H9 (cell line): ENCODE data around the gene WDR77. TPM values are rescaled to one million over a fixed set of nuclear protein-coding genes. Genes with fewer than 3 reads are reported as not detected.

ENCODE experiments used
- DNase-seq: peaks from one replicate; pipeline ENCODE4 v3.0.0-alpha.2; 2017
- H2AFZ ChIP-seq: one replicate; pipeline ENCODE4 v1.6.1; 2013; ENCODE audit warnings: mild to moderate bottlenecking, low read length, control low read depth, moderate library complexity
- H2AK5ac ChIP-seq: 2 replicates; pipeline ENCODE4 v1.6.1; 2013; ENCODE audit warnings: low read length, control low read depth, mixed read lengths; ENCODE audit not compliant: insufficient read length
- H2BK120ac ChIP-seq: one replicate; pipeline ENCODE4 v1.6.1; 2013; ENCODE audit warnings: low read depth, mild to moderate bottlenecking, low read length, control low read depth, inconsistent platforms; ENCODE audit not compliant: poor library complexity, severe bottlenecking
- H2BK12ac ChIP-seq: 2 replicates; pipeline ENCODE4 v1.6.1; 2013; ENCODE audit warnings: low read length, control low read depth, mixed read lengths, low read depth; ENCODE audit not compliant: insufficient read length
- H2BK15ac ChIP-seq: 2 replicates; pipeline ENCODE4 v1.6.1; 2013; ENCODE audit warnings: low read depth, low read length, control low read depth
- H2BK20ac ChIP-seq: one replicate; pipeline ENCODE4 v1.6.1; 2013; ENCODE audit warnings: low read depth, mild to moderate bottlenecking, low read length, control low read depth, inconsistent platforms; ENCODE audit not compliant: poor library complexity, severe bottlenecking
- H2BK5ac ChIP-seq: 2 replicates; pipeline ENCODE4 v1.6.1; 2013; ENCODE audit warnings: low read length, control low read depth, mixed read lengths; ENCODE audit not compliant: insufficient read length
- H3K14ac ChIP-seq: 2 replicates; pipeline ENCODE4 v1.6.1; 2013; ENCODE audit warnings: low read length, control low read depth; ENCODE audit not compliant: insufficient read depth
- H3K18ac ChIP-seq: 2 replicates; pipeline ENCODE4 v1.6.1; 2013; ENCODE audit warnings: low read depth, mild to moderate bottlenecking, mixed read lengths, low read length, control low read depth; ENCODE audit not compliant: insufficient read length
- H3K23ac ChIP-seq: 2 replicates; pipeline ENCODE4 v1.6.1; 2013; ENCODE audit warnings: low read length, control low read depth, mixed read lengths, low read depth; ENCODE audit not compliant: insufficient read length
- H3K23me2 ChIP-seq: 2 replicates; pipeline ENCODE4 v1.6.1; 2013; ENCODE audit warnings: low read depth, mild to moderate bottlenecking, mixed read lengths, low read length, control low read depth; ENCODE audit not compliant: insufficient read length, poor library complexity, severe bottlenecking
- H3K27ac ChIP-seq: 2 replicates; pipeline ENCODE4 v1.5.1; 2013; ENCODE audit warnings: low read length, control low read depth, mixed read lengths, low read depth; ENCODE audit not compliant: insufficient read length
- H3K27me3 ChIP-seq: 2 replicates; pipeline ENCODE4 v1.6.1; 2013; ENCODE audit warnings: low read length, control low read depth, inconsistent platforms; ENCODE audit not compliant: insufficient read depth
- H3K4ac ChIP-seq: 2 replicates; pipeline ENCODE4 v1.6.1; 2013; ENCODE audit warnings: low read depth, mild to moderate bottlenecking, control low read depth, inconsistent platforms, low read length, moderate library complexity
- H3K4me1 ChIP-seq: 2 replicates; pipeline ENCODE4 v1.6.1; 2013; ENCODE audit warnings: low read length, control low read depth, inconsistent platforms; ENCODE audit not compliant: insufficient read depth
- H3K4me2 ChIP-seq: 2 replicates; pipeline ENCODE4 v1.6.1; 2013; ENCODE audit warnings: low read length, control low read depth, mixed read lengths; ENCODE audit not compliant: insufficient read length, insufficient read depth
- H3K56ac ChIP-seq: 2 replicates; pipeline ENCODE4 v1.6.1; 2013; ENCODE audit warnings: low read depth, mild to moderate bottlenecking, mixed read lengths, low read length, control low read depth; ENCODE audit not compliant: insufficient read length
- H3K79me1 ChIP-seq: 2 replicates; pipeline ENCODE4 v1.6.1; 2013; ENCODE audit warnings: low read depth, mild to moderate bottlenecking, moderate library complexity, low read length, control low read depth, inconsistent platforms; ENCODE audit not compliant: insufficient read depth, poor library complexity, severe bottlenecking
- H3K79me2 ChIP-seq: 2 replicates; pipeline ENCODE4 v1.6.1; 2013; ENCODE audit warnings: low read length, control low read depth, inconsistent platforms; ENCODE audit not compliant: insufficient read depth
- H3K9ac ChIP-seq: 2 replicates; pipeline ENCODE4 v1.6.1; 2013; ENCODE audit warnings: low read length, control low read depth, mixed read lengths; ENCODE audit not compliant: insufficient read length; ENCODE audit errors: extremely low read depth
- H3K9me3 ChIP-seq: one replicate; pipeline ENCODE4 v1.6.1; 2013; ENCODE audit warnings: low read depth, low read length, inconsistent platforms; ENCODE audit not compliant: control insufficient read depth
- H3T11ph ChIP-seq: one replicate; pipeline ENCODE4 v1.6.1; 2013; ENCODE audit warnings: mild to moderate bottlenecking, low read length, control low read depth, inconsistent platforms
- H4K20me1 ChIP-seq: one replicate; pipeline ENCODE4 v1.6.1; 2013; ENCODE audit not compliant: control insufficient read depth, insufficient read length, insufficient read depth
- H4K5ac ChIP-seq: 2 replicates; pipeline ENCODE4 v1.6.1; 2013; ENCODE audit warnings: low read depth, mild to moderate bottlenecking, mixed read lengths, low read length, control low read depth; ENCODE audit not compliant: insufficient read length
- H4K8ac ChIP-seq: replicated peaks from 2 replicates; pipeline ENCODE4 v1.6.1; 2013; ENCODE audit warnings: low read length, control low read depth, mixed read lengths, low read depth; ENCODE audit not compliant: insufficient read length
- H4K91ac ChIP-seq: 2 replicates; pipeline ENCODE4 v1.6.1; 2013; ENCODE audit warnings: low read depth, mild to moderate bottlenecking, moderate library complexity, mixed read lengths, low read length, control low read depth; ENCODE audit not compliant: insufficient read length
- H3K27ac Mint-ChIP-seq, 3 experiments: 2 replicates in 2 of 3; 3 replicates in 1 of 3; pipeline ENCODE4 v1.8.0; 2020 to 2021; ENCODE audit warnings: mixed read lengths in 3 of 3, mild to moderate bottlenecking in 1 of 3, moderate library complexity in 1 of 3
- H3K27me3 Mint-ChIP-seq: 2 replicates; pipeline ENCODE4 v1.8.0; 2021; ENCODE audit warnings: low read depth, mild to moderate bottlenecking, moderate library complexity, mixed read lengths
- H3K36me3 Mint-ChIP-seq, 3 experiments: 2 replicates in 2 of 3; 3 replicates in 1 of 3; pipeline ENCODE4 v1.8.0; 2020 to 2021; ENCODE audit warnings: low read depth in 3 of 3, mixed read lengths in 3 of 3; ENCODE audit not compliant: insufficient read depth in 1 of 3
- H3K4me1 Mint-ChIP-seq, 2 experiments: 2 replicates each; pipeline ENCODE4 v1.8.0; 2020; ENCODE audit warnings: mixed read lengths in 2 of 2
- H3K4me3 Mint-ChIP-seq, 2 experiments: 2 replicates in 1 of 2; 3 replicates in 1 of 2; pipeline ENCODE4 v1.8.0; 2020 to 2021; ENCODE audit warnings: mild to moderate bottlenecking in 2 of 2, mixed read lengths in 2 of 2, moderate library complexity in 1 of 2
- H3K9me3 Mint-ChIP-seq, 2 experiments: 2 replicates in 1 of 2; 3 replicates in 1 of 2; pipeline ENCODE4 v1.8.0; 2020; ENCODE audit warnings: mild to moderate bottlenecking in 2 of 2, mixed read lengths in 2 of 2, moderate library complexity in 1 of 2
- CTCF ChIP-seq: fragments of 200-600 bp; sonication (generic); conservative IDR thresholded peaks from 3 replicates; pipeline ENCODE4 v1.8.0; 2021; ENCODE audit warnings: antibody characterized with exemption, mild to moderate bottlenecking
- WGBS: extraction: QIAGEN DNeasy Blood & Tissue Kit; methylation state at CpG from one replicate; pipeline ENCODE4 v1.1.7; 2013; ENCODE audit warnings: missing lambda C conversion rate, low lambda C conversion rate, mixed read lengths; ENCODE audit not compliant: insufficient read length; ENCODE audit errors: extremely low coverage; 5-methylcytosine and 5-hydroxymethylcytosine counted together
- total RNA-seq: library from RNA; stranded (reverse); gene quantifications from 2 replicates; pipeline ENCODE4 v1.2.1, GENCODE V29; 2021

WDR77 gene
- total RNA-seq, 1 experiment from 2014 or later: 70.9 TPM

- no peak overlapping the region for H4K8ac ChIP-seq
- no peak overlapping the region for H3K23ac ChIP-seq
- no peaks in the 10 kb centered on the region for H4K20me1 ChIP-seq
- H2AFZ ChIP-seq: no peak overlapping the region
- H3K79me1 ChIP-seq: no peaks in the 10 kb centered on the region
- H3K9me3 ChIP-seq: no peaks in the 10 kb centered on the region
- no peak overlapping the region for H3K4me3 Mint-ChIP-seq
- no peaks in the 10 kb centered on the region for H3K36me3 Mint-ChIP-seq
- no peak overlapping the region for H2BK120ac ChIP-seq
- H3K56ac ChIP-seq: no peak overlapping the region
- H3K27ac ChIP-seq: no peak overlapping the region
- H3K14ac ChIP-seq: no peak overlapping the region
- no peak overlapping the region for H3K4ac ChIP-seq
- no peak for DNase-seq
- H3K4me2 ChIP-seq: no peak overlapping the region
- no peak overlapping the region for H2AK5ac ChIP-seq
- no peak overlapping the region for H3K9ac ChIP-seq
- H3K27ac Mint-ChIP-seq: no peak overlapping the region
- H2BK20ac ChIP-seq: no peak overlapping the region
- no peak overlapping the region for H2BK12ac ChIP-seq
- H3K18ac ChIP-seq: no peak overlapping the region
- H2BK15ac ChIP-seq: no peak overlapping the region
- no peak overlapping the region for H3T11ph ChIP-seq
- H4K91ac ChIP-seq: no peak overlapping the region
- no peaks in the 10 kb centered on the region for H3K4me1 ChIP-seq
- H3K23me2 ChIP-seq: no peaks in the 10 kb centered on the region
- no CpG with 5 or more reads among the region's 9 CpGs for WGBS
- H4K5ac ChIP-seq: no peak overlapping the region
- H3K27me3 Mint-ChIP-seq: peaks cover 2% of the 10 kb centered on the region
- H3K9me3 Mint-ChIP-seq: peaks cover 2 to 9% of the 10 kb centered on the region in 2 experiments; a peak in 2 of 5 replicates
- H3K4me1 Mint-ChIP-seq: peaks cover 5 to 7% of the 10 kb centered on the region in 2 experiments; a peak in 3 of 4 replicates
- peak; percentile 83 for TF ChIP-seq CTCF
- no peaks in the 10 kb centered on the region for H3K27me3 ChIP-seq
- H3K79me2 ChIP-seq: no peaks in the 10 kb centered on the region
- H2BK5ac ChIP-seq: no peak overlapping the region
These were observed 49.1 kb downstream of the WDR77 start for GRCh38 chr1:111399792-111400610.
